Loucy (cell line): ENCODE data around the gene ZNF423.

Experiments used
- H2AFZ ChIP-seq: fragments of 200-600 bp; sonication (generic); 2 replicates; pipeline ENCODE4 v1.6.0; 2016; ENCODE audit warnings: antibody characterized with exemption, mild to moderate bottlenecking, low read length, moderate library complexity
- H3F3A ChIP-seq: fragments of 200-600 bp; 2 replicates; pipeline ENCODE4 v1.6.0; 2016; ENCODE audit warnings: antibody characterized with exemption, low read depth, mild to moderate bottlenecking
- H3K27me3 ChIP-seq: fragments of 200-600 bp; sonication (generic); 2 replicates; pipeline ENCODE4 v1.6.1; 2014; ENCODE audit warnings: low read length, mild to moderate bottlenecking; ENCODE audit not compliant: insufficient read depth, poor library complexity, severe bottlenecking
- H3K36me3 ChIP-seq: fragments of 200-600 bp; sonication (generic); 2 replicates; pipeline ENCODE4 v1.6.1; 2016; ENCODE audit warnings: low read length; ENCODE audit not compliant: insufficient read depth
- H3K4me1 ChIP-seq: fragments of 200-600 bp; sonication (generic); 2 replicates; pipeline ENCODE4 v1.5.1; 2014; ENCODE audit warnings: low read length, mild to moderate bottlenecking; ENCODE audit not compliant: insufficient read depth, poor library complexity, severe bottlenecking
- H3K4me2 ChIP-seq: fragments of 200-600 bp; sonication (generic); 2 replicates; pipeline ENCODE4 v1.6.0; 2014; ENCODE audit warnings: antibody characterized with exemption, low read length, low read depth, mild to moderate bottlenecking; ENCODE audit not compliant: poor library complexity, severe bottlenecking
- H3K4me3 ChIP-seq: fragments of 200-600 bp; sonication (generic); 2 replicates; pipeline ENCODE4 v1.5.1; 2014; ENCODE audit warnings: low read length, mild to moderate bottlenecking, mixed read lengths; ENCODE audit not compliant: poor library complexity, severe bottlenecking
- H3K79me2 ChIP-seq: fragments of 200-600 bp; sonication (generic); 2 replicates; pipeline ENCODE4 v1.6.1; 2014; ENCODE audit warnings: low read length; ENCODE audit not compliant: insufficient read depth
- H3K9ac ChIP-seq: fragments of 200-600 bp; sonication (generic); 2 replicates; pipeline ENCODE4 v1.6.0; 2014; ENCODE audit warnings: mild to moderate bottlenecking, low read depth, low read length, moderate library complexity; ENCODE audit not compliant: poor library complexity, severe bottlenecking
- H3K9me2 ChIP-seq: fragments of 200-600 bp; sonication (generic); replicated peaks from 2 replicates; pipeline ENCODE4 v1.6.1; 2016; ENCODE audit warnings: low read depth, low read length, mixed read lengths
- H3K9me3 ChIP-seq: fragments of 200-600 bp; sonication (generic); 2 replicates; pipeline ENCODE4 v1.6.1; 2014; ENCODE audit warnings: mild to moderate bottlenecking, antibody characterized with exemption, low read length, low read depth; ENCODE audit not compliant: insufficient read depth
- H4K20me1 ChIP-seq: fragments of 200-600 bp; sonication (generic); 2 replicates; pipeline ENCODE4 v1.6.0; 2014; ENCODE audit warnings: antibody characterized with exemption, low read length, mild to moderate bottlenecking; ENCODE audit not compliant: insufficient read depth, poor library complexity, severe bottlenecking
- CTCF ChIP-seq: fragments of 200-600 bp; sonication (generic); conservative IDR thresholded peaks from 2 replicates; pipeline ENCODE4 v1.5.1; 2014; ENCODE audit warnings: mild to moderate bottlenecking, antibody characterized with exemption, low read length
- EZH2phosphoT487 ChIP-seq: fragments of 200-600 bp; IDR thresholded peaks from 2 replicates; pipeline ENCODE4 v1.6.1; 2018; ENCODE audit warnings: antibody characterized with exemption, mild to moderate bottlenecking, moderate library complexity, borderline replicate concordance

The ZNF423 gene

GRCh38 chr16:49478616-49479015, 377.3 kb downstream of the ZNF423 start:
- H3F3A ChIP-seq, result no peaks in the 10 kb centered on the region
- no peaks in the 10 kb centered on the region for H3K36me3 ChIP-seq
- no peaks in the 10 kb centered on the region for H3K79me2 ChIP-seq
- H3K9me2 ChIP-seq, result no peaks in the 10 kb centered on the region
- no peak overlapping the region for H3K9ac ChIP-seq
- no peak for TF ChIP-seq EZH2phosphoT487
- TF ChIP-seq CTCF, result no peak
- H3K4me3 ChIP-seq, result no peak overlapping the region
- peaks cover 16% of the 10 kb centered on the region for H3K4me1 ChIP-seq
- no peak overlapping the region for H3K4me2 ChIP-seq
- no peaks in the 10 kb centered on the region for H3K9me3 ChIP-seq
- H3K27me3 ChIP-seq, result no peaks in the 10 kb centered on the region
- H2AFZ ChIP-seq, result peak overlapping the region; percentile 32; the same call in 1 of the 2 replicates
- H4K20me1 ChIP-seq, result no peaks in the 10 kb centered on the region

DNA sequence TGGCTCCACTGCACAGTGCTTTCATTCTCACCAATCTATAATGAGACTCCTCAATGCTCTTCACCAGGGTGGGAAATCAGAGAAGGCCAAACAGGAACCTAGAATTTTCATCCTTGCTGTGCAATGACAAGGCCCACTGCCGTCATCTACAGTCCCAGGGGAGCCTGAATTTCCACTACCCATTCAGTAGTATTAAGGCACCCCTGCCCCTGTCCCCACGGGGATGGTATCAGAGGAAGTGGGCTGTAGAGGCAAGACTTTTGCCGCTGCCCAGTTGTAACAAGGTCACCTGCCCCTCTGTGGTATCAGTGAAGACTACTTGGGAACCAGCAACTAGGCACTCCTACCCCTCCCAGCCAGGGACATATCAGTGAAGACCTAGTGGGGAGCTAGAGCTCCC, 377.8 kb downstream of the ZNF423 start:
- no peak overlapping the region for H3K4me2 ChIP-seq
- no peak for TF ChIP-seq EZH2phosphoT487
- no peak for TF ChIP-seq CTCF
- H4K20me1 ChIP-seq, result no peaks in the 10 kb centered on the region
- H3K9ac ChIP-seq, result no peak overlapping the region
- H3K4me3 ChIP-seq, result no peak overlapping the region
- H3K36me3 ChIP-seq, result no peaks in the 10 kb centered on the region
- peak overlapping the region; percentile 32 for H2AFZ ChIP-seq
- H3K9me2 ChIP-seq, result no peaks in the 10 kb centered on the region
- no peaks in the 10 kb centered on the region for H3K9me3 ChIP-seq
- no peaks in the 10 kb centered on the region for H3F3A ChIP-seq
- H3K4me1 ChIP-seq, result peaks cover 16% of the 10 kb centered on the region
- H3K27me3 ChIP-seq, result no peaks in the 10 kb centered on the region
- H3K79me2 ChIP-seq, result no peaks in the 10 kb centered on the region

GRCh38 chr16:49477250-49477895, 378.5 kb downstream of the ZNF423 start:
- Histone ChIP-seq H3K4me1 (peaks cover 11% of the 10 kb centered on the region), H3K36me3 (no peaks in the 10 kb centered on the region), H3K9me2 (no peaks in the 10 kb centered on the region), H3K4me3 (no peak overlapping the region), H4K20me1 (no peaks in the 10 kb centered on the region), H3K9me3 (no peaks in the 10 kb centered on the region), H3K4me2 (no peak overlapping the region), H3K27me3 (no peaks in the 10 kb centered on the region), H3F3A (no peaks in the 10 kb centered on the region), H2AFZ (peak overlapping the region; percentile 32), H3K9ac (no peak overlapping the region), H3K79me2 (no peaks in the 10 kb centered on the region)
- TF ChIP-seq CTCF (no peak), EZH2phosphoT487 (no peak)
